Measurements from ENCODE around the gene GDF2.

Gene GDF2

GRCh38 chr10:47298715-47299114 is 23.5 kb upstream of the GDF2 start:
- TF ChIP-seq, protein P1, sequence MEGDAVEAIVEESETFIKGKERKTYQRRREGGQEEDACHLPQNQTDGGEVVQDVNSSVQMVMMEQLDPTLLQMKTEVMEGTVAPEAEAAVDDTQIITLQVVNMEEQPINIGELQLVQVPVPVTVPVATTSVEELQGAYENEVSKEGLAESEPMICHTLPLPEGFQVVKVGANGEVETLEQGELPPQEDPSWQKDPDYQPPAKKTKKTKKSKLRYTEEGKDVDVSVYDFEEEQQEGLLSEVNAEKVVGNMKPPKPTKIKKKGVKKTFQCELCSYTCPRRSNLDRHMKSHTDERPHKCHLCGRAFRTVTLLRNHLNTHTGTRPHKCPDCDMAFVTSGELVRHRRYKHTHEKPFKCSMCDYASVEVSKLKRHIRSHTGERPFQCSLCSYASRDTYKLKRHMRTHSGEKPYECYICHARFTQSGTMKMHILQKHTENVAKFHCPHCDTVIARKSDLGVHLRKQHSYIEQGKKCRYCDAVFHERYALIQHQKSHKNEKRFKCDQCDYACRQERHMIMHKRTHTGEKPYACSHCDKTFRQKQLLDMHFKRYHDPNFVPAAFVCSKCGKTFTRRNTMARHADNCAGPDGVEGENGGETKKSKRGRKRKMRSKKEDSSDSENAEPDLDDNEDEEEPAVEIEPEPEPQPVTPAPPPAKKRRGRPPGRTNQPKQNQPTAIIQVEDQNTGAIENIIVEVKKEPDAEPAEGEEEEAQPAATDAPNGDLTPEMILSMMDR (IDR thresholded peaks at IDR 0.05; ENCODE audit: low read depth, low read length) = no peak
- no peak overlapping the region for H3K4me3 ChIP-seq (ENCODE audit: low read depth, low read length)

DNA sequence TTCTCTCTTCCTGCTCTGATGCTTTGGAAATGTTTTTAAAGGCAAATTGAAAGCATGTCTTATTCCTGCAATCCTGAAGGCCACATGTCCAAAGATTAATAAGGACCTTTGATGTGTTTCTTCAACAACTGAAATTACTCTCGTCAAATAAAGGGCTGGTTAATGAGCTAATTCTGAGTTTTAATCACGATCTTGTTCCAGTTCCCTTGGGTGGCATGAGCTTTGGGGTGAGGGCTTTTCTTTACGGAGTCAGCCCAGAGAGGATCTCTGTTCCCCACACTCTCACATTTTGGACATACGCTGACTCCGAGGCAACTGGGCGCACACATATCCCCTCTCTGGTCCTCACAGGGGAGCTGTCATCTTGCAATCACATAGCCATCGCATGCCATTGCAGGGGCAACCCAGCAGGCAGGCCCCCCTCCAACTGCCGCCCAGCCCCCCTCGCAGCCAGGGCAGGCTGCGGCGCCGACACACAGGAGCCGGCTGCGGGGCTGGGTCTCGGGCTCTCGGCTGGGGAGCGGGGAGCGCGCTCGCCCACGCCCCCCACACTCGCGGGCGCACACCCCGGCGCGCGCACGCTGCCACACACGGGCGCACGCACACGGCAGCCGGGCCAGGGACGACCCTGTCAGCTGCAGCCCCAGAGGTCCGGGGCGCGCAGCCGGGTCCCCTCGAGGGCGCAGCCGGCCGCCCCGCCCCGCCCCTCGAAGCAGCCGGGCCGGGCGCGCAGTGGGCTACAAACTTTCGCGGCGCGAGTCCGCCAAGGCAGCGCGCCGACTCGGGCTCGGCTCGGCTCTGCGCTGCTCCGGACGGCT is 22.4 kb upstream of the GDF2 start, which contains the start of gene GDF10:
GDF10 (plus strand) TSS at position 587 of the 818 bp plus-strand sequence. CDS start 455 bp downstream, outside the sequence.
- H3K4me3 ChIP-seq (ENCODE audit: low read depth, low read length) = no peak within 1 kb of the TSS
- TF ChIP-seq, protein P1 (IDR thresholded peaks at IDR 0.05; ENCODE audit: low read depth, low read length) = no peak

DNA sequence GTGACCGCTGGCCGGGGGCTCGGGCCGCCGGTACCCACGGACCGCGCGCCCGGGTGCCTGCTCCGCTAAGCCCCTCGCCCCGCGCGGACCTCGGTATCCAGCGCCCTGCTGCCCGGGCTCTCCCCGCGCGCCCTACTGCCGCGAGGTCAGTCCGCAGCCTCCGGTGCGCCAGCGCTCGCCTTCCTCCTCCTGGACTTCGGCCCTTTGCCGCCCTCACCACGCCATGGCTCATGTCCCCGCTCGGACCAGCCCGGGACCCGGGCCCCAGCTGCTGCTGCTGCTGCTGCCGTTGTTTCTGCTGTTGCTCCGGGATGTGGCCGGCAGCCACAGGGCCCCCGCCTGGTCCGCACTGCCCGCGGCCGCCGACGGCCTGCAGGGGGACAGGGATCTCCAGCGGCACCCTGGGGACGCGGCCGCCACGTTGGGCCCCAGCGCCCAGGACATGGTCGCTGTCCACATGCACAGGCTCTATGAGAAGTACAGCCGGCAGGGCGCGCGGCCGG is 21.8 kb upstream of the GDF2 start:
- no peak overlapping the region for H3K4me3 ChIP-seq (ENCODE audit: low read depth, low read length)

GRCh38 chr10:47301833-47302232 is 20.4 kb upstream of the GDF2 start:
- no peak overlapping the region for H3K4me3 ChIP-seq (ENCODE audit: low read depth, low read length)
- TF ChIP-seq, protein P1 (IDR thresholded peaks at IDR 0.05; ENCODE audit: low read depth, low read length) = no peak

More for the DNA sequence above, 21.8 kb upstream of the GDF2 start:
- TF ChIP-seq, protein P1 (IDR thresholded peaks at IDR 0.05; ENCODE audit: low read depth, low read length) = no peak

GRCh38 chr10:47303105-47303504 is 19.1 kb upstream of the GDF2 start:
- TF ChIP-seq, protein P1 (IDR thresholded peaks at IDR 0.05; ENCODE audit: low read depth, low read length) = no peak
- H3K4me3 ChIP-seq (ENCODE audit: low read depth, low read length) = no peak overlapping the region

- H3K4me3 ChIP-seq (ENCODE audit: low read depth, low read length) = no peak overlapping the region
- TF ChIP-seq, protein P1 (IDR thresholded peaks at IDR 0.05; ENCODE audit: low read depth, low read length) = no peak
These were observed 18.4 kb upstream of the GDF2 start for GRCh38 chr10:47303866-47304265.

- no peak overlapping the region for H3K4me3 ChIP-seq (ENCODE audit: low read depth, low read length)
- TF ChIP-seq, protein P1 (IDR thresholded peaks at IDR 0.05; ENCODE audit: low read depth, low read length) = no peak
These were observed 16.7 kb upstream of the GDF2 start for GRCh38 chr10:47305566-47305965.

Measured in WI38 (cell line).